GM23338 (cell line): ENCODE data around the gene SENP8.

Source experiments
- ETS1 ChIP-seq: IDR thresholded peaks from 2 replicates; pipeline ENCODE4 v1.6.1; 2016; ENCODE audit warnings: antibody characterized with exemption
- TF ChIP-seq, protein P1 (sequence below), 2 experiments: fragments of 200-600 bp in 1 of 2; sonication (generic) in 1 of 2; conservative IDR thresholded peaks; 2 replicates each; pipeline versions ENCODE4 v1.5.1 to v1.6.1; 2016 to 2017; ENCODE audit warnings: antibody characterized with exemption in 2 of 2, low read depth in 2 of 2, mild to moderate bottlenecking in 2 of 2, moderate library complexity in 1 of 2

DNA sequence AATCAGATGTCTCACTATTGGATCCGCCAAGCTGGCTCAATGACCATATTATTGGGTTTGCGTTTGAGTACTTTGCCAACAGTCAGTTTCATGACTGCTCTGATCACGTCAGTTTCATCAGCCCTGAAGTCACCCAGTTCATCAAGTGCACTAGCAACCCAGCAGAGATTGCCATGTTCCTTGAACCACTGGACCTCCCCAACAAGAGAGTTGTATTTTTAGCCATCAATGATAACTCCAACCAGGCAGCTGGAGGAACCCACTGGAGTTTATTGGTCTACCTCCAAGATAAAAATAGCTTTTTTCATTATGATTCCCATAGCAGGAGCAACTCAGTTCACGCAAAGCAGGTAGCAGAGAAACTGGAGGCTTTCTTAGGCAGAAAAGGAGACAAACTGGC, 21.5 kb downstream of the SENP8 start:
- TF ChIP-seq, protein P1, sequence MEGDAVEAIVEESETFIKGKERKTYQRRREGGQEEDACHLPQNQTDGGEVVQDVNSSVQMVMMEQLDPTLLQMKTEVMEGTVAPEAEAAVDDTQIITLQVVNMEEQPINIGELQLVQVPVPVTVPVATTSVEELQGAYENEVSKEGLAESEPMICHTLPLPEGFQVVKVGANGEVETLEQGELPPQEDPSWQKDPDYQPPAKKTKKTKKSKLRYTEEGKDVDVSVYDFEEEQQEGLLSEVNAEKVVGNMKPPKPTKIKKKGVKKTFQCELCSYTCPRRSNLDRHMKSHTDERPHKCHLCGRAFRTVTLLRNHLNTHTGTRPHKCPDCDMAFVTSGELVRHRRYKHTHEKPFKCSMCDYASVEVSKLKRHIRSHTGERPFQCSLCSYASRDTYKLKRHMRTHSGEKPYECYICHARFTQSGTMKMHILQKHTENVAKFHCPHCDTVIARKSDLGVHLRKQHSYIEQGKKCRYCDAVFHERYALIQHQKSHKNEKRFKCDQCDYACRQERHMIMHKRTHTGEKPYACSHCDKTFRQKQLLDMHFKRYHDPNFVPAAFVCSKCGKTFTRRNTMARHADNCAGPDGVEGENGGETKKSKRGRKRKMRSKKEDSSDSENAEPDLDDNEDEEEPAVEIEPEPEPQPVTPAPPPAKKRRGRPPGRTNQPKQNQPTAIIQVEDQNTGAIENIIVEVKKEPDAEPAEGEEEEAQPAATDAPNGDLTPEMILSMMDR (conservative IDR thresholded peaks at IDR 0.05; ENCODE audit: low read depth in 2 of 2), result no peak
- TF ChIP-seq ETS1, result no peak
